ENCODE data around the gene BCAR3.

DNA sequence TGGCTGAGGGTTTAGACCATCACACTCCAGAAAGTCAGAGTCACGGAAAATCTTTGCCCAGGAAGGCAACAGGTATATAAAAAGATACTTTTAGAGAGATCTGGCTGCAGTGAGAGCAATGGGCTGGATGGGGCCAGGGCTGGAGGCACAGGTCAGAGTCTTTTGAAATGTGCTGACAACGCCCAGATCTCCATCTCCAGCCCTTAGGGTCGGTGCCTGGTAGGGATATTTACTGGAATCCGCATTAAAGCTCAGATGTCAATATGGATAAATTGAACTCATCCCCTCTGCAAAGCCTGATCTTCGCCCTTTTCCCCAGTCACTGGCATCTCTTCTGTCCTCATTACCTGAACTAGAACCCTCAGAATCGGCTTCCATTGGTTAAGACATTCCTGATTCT is 82.2 kb downstream of the BCAR3 start:
- TF ChIP-seq POLR2AphosphoS5 (IDR thresholded peaks at IDR 0.05; ENCODE audit: low read depth, low read length) (no peak), POLR2A (IDR thresholded peaks at IDR 0.05; ENCODE audit: low read depth, low read length) (no peak)

All from GM12892 (cell line).